Activated naive CD4-positive, alpha-beta T cell treated with Interleukin-2 at 50 U/mL for 16 hours (primary cell): ENCODE measurements around the gene LDB3.

Source experiments
- DNase-seq: peaks from one replicate; pipeline ENCODE4 v3.0.0-alpha.2; 2020

LDB3 gene

DNA sequence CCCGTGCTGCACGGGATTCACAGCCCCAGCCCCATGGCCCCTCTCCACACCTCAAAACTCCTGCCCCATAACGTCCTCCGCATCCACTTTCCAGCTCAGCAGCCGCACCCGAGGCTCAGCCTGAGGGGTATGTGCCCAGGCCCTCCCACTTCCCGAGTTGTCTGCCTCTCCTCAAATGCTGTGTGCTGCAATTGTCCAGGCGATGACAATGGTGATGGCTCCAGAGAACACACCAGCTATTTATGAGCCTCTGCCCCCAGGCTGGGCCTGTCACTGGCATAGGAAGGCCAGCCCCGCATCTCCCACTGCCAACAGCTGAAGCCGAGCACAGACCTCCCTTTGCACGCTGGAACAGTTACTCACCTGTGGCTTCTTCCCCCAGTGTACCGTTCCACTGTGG is 2.4 kb upstream of the LDB3 start:
- no peak for DNase-seq

DNA sequence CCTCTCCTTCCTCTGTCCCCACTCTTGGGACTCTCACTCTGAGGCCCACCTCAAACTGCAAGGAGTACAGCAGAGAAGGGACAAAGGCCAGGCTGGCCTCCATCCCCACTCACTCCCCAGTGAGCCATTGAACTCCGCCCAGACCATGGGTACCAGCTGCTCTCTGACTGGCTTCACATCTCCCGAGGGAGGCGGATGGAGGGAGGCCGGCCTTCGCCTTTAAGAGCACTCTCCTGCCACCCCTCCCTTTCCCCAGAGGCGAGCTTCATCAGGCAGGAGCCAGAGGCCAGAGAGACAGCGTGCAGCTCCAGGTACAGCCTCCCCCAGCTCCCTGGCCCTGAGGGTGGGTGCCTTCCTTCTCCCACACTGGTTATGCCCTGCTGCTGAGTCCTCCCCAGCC is 1.8 kb upstream of the LDB3 start:
- no peak for DNase-seq

DNA sequence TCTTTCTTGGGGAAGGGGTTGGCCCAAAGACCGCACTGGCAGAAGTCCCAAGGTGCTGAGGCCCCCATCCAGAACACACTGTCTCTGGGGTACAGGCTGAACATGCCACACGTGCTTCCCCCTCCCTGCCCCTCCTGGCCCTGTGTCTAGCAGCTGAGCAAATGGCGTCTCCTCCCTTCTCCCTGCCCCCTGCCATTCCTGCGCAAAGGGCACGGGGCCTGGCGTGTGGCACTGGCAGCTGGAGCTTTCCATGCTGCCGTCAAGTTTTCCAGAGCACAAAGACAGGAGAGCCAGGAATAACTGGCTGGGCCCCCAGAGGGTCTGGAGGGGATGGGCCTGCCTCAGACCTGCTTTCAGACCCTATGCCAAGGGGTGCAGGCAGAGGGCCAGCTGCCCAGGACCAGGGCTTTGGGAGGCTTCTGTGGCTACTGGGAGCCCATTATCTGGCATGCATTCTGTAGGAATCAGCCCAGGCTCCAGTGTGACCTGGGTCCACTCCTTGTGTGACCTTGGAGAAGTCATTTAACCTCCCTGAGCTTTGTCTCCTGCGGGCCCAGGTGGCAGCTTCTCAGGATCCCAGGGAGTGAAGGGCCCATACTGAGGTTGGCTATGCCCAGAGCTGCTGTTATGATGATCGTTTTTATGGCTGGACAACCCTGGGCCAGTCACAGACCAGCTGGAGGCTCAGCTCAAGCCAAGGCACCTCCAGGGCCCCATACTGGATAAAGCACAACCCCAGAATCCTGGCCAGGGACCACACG is 710 bp upstream of the LDB3 start:
- DNase-seq: no peak

DNA sequence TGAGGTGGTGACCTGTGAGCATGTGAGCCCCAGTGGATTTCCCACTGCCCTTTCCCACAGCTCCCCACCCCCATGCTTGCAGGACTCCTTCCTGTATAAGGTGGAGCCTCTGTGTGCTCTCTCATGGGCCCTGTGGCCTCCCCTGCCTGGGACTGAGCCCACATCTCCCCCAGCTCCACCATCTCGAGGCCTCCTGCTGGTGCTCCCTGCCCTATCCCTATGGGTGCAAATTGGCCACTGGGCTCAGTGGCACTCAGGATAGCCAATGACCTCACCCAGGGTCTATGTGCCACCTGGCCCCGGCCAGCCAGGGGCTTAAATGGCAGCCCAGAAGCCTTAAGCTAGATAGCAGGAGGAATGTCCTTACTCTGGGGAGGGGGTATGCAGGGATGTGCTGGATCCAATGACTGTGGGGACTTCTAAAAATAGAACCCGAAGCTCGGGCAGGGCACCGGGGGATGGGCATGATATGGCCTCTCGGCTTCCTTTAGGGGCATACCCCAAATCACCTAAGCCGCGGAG is 2.0 kb downstream of the LDB3 start:
- no peak for DNase-seq

DNA sequence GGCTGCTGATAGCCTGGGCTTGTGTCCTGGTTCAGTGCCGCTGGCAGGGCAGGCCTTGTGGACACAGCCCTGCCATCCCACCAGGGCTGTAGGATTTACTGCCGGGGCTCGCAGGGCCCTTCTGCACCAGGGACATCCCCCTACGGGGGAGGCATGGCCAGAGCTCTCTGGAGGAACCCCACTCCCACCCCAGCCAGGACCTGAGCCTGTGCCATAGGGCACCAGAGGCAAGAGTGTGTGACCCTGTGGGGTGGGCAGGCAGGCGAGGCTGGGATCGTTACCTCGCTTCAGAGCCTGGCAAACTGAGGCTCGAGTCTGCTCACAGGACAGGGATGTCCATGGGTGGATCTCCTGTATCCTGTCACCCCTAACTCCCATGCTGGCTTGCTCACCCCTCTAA is 2.6 kb downstream of the LDB3 start:
- DNase-seq: no peak

DNA sequence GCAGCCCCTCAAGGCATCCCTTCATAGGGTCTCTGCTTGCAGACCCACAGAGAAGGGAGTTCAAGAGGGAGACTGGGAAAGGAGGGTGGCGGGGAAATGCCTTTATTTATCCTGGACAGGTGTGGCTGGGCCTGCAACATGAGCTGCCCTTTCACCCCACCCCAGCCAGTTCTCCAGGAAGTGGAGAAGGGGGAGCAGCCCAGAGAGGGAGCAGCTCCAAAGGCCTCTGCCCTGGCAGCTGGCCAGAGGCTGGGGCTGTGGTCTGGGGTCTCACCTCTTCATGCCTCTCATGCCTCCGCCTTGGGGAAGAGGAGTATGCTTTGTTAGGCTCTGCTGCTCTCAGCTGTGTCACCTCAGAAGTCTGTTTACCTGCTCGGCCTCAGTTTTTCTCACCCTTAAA is 3.1 kb downstream of the LDB3 start:
- no peak for DNase-seq

DNA sequence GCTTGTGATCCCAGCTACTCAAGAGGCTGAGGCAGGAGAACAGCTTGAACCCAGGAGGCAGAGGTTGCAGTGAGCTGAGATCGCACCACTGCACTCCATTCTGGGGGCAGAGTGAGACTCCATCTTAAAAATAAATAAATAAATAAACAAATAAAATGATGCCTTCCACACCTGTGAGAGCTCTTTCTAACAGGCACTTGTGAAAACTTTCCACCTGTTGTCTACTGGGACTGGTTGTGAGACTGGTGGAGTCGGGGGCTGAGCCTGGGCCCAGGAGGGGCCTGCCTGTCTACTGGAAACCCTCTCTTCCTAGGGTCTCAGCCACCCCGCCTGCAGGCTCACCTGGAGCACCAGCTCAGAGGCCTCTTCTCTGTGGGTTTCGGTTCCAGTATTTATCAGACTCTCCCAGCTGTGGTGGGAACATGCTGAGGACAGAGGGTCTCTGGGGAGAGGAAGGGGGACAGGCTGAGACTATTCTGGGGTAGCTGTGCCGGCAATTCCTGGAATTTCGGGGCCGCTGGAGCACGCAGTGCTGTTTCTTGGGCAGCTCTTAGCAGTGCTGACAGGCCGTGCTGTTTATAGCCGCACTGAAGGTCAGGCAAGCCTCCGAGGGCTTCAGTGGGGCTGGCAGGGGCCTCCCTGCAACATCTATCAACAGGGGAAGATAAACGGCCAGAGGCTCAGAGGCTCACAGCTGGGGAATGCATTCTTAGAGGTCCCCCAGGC is 3.8 kb downstream of the LDB3 start:
- DNase-seq: no peak

DNA sequence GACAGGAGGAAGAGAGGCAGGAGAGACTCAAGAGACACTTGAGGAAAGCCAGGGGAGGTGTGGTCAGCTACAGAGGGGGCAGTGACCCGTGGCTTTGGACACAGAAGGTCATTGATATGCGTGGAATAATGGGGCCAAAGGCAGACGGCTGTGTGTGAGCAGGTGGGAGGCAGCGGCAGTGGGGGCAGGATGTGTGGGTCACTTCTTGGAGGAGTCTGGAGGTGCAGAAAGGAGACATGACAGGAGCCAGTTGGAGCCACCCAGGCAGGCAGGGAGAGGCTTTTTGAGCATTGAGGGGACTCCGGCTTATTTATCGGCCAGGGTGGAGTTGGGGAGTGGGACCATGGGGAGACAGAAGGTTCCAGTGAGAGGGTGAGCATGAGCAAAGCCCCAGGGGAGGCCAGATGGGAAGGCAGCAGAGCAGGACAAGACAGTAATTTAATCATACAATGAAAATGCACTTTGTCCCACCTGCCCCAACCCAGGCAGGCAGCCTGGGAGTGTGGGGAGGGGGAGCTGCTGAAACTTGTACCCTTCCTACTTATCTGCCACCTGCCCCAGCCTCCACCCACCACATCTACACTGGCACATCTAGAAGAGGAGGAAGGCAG is 5.0 kb downstream of the LDB3 start:
- DNase-seq: no peak

DNA sequence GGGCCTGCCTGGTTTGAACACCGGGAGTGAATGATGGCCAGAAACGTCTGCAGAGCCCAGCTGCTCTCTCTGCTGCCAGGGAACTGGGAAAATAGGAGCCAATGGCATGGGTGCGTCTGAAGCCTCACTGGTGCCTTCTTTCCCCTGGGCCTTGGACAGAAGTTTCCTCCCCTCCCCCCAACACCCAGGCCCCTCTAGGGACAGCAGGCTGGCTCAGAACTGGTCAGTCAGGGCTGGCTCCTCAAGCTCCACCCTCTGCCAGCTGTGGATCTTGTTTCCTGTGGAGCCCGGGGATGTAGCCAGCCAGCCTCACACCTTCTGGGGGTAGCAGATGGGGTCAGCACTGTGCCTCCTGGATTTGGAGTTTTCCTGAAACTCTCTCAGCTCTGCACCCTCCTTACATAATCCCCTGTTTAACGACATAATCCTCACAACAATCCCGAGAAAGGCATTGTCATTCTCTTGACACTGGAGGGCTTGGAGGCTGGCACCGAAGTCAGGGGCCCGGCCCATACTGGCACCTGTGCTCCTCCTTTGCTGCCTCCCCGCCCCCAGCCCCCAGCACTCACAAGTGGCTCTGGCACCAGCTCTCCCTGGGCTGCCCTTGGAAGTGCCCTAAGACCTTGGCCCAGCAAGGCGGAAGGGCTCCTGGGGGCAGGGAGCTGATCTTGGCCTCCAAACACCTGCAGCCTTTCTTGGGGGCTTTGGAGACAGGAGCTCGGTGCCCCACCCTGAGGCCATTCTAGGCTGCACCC is 5.7 kb downstream of the LDB3 start:
- no peak for DNase-seq

DNA sequence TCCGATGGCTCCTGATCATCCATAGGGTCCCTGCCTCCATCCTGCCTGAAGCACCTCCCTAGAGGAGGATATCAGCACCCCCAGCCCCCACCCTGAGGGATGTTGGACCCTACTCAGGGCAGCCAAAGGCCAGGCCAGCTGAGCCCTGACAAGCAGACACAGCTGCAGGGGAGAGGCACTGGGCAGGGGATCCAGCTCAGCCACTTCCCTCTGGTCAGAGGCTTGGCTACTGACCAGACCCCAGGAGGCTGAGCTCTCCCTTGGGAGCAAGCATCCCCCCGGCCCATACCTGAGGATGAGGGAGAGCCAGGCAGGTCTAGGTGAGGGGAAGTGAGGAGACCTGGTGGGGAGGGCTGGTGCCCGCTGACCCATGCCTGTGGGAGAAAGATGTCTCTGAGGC is 6.6 kb downstream of the LDB3 start:
- DNase-seq: no peak

DNA sequence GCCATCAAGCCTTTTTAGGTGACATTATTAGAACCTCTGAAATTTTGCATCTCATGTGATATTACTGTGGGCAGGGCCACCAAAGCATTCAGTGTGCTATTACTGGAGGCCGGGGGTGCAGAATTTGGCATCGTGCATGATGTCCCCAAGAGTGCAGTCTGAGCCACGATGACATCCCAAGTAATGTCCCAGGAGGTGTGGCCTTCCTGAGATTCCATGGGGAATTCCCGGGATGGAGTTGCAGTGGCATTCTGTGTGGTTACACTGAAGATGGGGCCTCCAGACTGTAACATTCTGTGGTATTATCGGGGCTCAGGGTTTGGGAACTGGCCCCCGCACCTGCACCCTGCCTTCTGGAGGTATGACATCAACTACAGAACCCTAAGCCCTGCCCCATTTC is 9.1 kb downstream of the LDB3 start:
- DNase-seq: no peak

DNA sequence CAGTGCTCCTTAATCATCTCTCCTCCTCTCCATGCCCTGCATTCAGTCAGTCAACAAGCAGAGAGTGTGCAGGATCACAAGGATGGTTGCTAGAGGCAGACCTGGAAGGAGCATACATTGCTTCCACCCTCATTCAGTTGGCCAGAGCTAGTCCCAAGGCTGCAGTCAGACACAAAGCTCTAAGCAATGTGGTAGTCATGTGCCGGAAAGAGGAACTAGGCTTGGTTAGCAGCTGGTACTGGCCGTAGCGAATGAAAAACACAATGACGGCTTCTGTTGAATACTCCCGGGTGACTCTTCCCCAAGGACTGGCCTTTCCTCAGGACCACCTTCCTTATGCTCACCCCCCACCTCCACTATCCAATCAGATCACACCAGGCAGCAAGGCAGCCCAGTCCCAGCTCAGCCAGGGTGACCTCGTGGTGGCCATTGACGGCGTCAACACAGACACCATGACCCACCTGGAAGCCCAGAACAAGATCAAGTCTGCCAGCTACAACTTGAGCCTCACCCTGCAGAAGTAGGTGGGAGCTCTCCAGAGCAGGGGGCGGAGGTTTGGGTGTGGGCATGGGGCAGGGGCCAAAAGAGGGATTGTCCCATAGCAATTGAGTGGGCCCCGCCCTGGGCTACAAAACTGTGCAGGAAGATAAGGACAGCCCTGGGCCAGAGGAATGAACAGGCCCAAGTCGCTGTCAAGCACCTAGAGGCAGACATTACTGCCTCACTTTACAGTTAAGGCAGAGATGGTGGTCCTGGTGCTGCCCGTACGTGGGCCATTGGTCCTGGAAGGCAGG is 10.9 kb downstream of the LDB3 start:
- DNase-seq: no peak

DNA sequence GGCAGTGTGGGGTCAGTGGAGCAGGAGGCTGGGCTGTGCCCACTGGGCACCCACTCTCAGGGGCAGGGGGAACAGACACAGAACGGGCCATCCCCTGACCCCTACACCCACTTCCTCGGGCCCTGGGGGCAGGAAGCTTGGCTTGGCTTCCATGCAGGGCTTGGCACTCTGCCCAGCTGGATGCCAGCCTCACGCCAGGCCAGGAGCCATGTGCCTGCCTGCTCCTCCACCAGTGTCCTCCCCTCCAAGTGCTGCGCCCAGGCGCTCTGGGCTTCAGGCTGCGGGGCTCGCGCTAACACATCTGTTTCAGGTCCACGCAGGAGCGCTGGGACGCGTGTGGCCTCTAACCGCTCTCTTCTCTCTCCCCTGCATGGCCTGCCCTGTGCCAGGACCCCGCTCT is 12.7 kb downstream of the LDB3 start:
- DNase-seq: no peak

DNA sequence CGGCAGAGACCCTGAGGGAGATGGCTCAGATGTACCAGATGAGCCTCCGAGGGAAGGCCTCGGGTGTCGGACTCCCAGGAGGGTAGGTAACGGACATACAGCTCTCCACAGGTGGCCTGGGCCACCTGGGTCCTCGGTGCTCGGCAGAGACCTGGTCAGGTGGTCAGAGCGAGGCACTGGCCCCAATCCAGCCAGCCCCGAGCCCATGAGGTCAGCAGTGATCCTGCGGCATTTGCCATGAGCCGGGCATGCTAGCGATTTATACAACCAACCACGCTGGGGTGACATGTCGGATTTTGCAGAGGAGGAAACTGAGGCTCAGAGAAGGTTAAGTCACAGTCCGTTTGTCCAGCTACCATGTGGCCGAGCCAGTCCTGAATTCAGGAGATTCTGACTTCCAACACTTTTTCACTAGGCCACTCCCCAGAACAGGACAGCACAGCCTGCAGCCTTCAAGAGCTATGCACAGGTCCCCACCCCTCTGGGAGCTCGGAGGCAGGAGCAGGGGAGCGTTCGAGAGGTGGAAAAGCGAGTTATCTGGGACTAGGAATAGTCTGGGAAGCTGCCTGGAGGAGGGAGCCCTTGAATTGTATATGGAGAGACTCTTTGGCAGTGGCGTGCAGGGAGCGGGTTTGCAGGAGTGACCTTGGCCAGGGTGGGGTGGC is 13.5 kb downstream of the LDB3 start:
- DNase-seq: no peak

DNA sequence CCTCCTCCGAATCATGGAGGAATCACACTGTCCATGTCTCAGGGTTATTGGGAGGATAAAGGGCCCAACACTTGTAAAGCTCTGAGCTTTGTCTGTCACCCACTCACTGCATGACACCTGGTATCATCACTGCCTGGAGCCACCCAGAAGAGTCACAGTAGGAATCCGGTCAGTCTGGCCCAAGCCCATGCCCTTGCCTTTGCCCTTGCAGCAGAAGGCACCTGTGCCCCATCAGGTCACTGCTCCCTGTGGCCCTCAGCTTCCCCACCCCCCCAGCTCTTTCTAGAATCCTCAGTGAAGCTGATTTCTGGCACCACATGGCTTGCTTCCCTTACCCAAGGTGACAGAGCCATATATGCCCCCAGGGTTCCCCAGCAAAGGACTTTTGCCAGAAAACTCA is 14.4 kb downstream of the LDB3 start:
- no peak for DNase-seq

DNA sequence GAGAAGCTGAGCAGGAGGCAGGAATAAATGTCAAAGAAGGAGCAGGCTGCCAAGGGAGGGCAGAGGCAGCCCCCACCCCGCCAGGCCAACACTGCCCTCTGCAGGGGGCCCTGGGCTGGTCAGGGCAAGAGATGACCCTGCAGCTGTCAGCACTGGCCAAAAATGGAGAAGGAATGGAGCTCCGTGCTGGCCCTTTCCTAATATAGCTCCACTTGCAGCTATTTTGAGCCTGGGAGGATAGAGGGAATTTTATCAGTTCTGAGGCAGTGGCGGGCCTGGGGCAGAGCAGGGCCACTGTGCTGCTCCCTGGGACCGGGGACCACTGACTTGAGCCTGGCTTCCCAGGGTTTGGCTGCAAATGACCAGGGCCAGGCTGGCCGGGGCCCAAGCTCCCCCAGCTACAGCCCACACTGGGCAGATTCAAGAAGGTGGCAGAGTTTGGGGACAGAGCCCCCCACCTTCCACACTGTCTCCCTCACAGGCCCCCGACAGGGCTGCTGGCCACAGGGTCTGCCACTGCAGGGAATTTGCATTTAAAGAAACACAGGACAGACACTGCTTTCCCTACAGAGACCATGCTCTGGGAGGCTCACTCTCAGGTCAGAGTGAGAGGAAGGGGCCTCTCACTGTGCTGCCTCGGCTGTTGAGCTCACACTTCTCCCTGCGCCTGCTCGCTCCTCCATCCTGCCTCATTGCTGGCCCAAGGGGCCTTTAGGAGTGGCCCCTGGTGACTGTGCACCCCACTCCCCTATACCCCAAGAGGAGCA is 16.2 kb downstream of the LDB3 start:
- no peak for DNase-seq

DNA sequence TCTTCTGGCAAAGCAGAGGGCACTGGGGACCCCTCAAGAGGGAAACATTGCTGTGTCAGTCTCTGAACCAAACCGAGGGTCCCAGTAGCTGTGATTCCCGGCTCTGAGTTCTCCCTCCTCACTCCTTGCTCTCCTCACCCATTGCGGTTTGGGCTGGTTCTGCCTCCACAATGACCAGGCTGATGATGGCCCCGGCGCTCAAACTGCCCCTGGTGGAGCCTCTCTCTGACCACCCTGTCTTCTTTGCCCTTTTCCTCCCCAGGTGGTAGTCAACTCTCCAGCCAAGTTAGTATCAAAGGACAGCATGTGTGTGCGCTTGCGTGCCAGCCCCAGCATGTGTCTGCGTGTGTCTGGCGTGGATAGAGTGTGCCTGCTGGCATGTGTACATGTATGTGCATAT is 17.1 kb downstream of the LDB3 start:
- DNase-seq: no peak

DNA sequence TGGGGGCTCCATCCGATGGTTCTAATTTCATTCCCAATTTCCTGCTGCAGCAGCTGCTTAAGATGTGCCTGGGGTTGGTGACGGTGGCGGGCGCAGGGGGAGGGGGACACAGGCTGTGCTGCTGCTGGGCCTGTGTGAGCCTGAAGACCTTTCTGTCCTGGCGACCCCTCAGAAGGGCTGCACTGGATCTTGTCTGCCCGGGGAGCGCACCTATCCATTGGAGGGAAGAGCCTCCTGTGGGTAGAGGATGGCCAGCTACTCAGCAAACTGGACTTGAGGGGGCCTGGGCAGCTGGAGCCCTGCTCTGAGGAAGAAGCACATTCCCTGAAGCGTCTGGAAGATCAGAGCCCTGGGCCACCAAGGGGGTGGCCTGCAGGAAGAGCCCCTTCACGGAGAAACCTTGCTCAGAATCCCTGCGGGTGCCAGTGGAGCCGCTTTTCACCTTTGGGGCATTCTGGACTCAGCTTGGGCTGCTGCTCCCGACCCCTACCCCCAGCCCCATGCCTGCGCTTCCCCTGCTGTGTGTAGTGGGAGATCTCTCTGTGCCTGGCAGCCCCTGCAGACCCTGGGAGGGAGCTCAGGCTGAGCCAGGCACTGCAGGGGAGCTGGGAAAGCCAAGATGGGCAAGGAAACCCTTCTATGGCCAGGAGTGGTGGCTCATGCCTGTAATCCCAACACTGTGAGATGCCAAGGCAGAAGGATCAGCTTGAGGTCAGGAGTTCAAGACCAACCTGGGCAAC is 17.8 kb downstream of the LDB3 start:
- DNase-seq: no peak

DNA sequence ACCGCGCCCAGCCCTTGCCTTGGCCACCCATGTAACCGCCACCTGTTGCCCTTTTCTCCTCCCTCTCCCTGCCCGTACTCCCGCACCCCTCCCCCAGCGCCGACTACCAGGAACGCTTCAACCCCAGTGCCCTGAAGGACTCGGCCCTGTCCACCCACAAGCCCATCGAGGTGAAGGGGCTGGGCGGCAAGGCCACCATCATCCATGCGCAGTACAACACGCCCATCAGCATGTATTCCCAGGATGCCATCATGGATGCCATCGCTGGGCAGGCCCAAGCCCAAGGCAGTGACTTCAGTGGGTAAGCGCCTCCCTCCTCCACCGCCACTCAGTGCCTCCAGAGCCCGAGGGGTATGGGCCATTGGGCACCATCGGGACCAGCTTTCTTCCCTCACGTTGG is 18.7 kb downstream of the LDB3 start:
- DNase-seq: no peak

DNA sequence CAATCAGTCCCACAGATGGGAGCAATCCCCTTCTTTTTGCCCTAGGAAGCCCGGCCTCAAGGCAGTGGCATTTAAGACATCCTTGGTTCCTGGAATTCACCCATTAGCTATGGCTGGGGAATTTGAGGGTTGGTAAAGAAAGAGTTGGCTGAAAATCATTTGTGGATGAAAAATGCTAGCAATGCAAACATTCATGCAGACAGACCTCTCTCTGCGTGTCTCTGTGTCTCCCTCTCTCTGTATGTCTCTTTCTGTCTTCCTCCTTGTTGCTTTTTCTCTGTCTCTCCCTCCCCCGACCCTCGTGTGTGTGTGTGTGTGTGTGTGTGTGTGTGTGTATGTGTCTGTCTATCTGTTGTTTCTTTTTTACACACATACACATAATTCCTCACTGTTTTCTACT is 19.4 kb downstream of the LDB3 start:
- no peak for DNase-seq
